Psoas muscle (tissue), 8 donors: ENCODE measurements around the gene RPP21. TPM values are rescaled to one million over a fixed set of nuclear protein-coding genes. Genes with fewer than 3 reads are reported as not detected.

Source experiments
- ATAC-seq, 4 donors: fragments of 200-7000 bp; cut with Tn5 transposase; one replicate each; pipeline ENCODE4 v1.9.1; 2020; ENCODE audit warnings: moderate library complexity in 3 of 4, mild to moderate bottlenecking in 2 of 4
- DNase-seq, 2 donors: peaks; one replicate each; pipeline ENCODE4 v3.0.0-alpha.2; 2020
- H3K27ac ChIP-seq: fragments of 200-600 bp; one replicate; pipeline ENCODE4 v1.8.0; 2022
- H3K27me3 ChIP-seq, 3 donors: fragments of 200-600 bp in 1 of 3; one replicate each; pipeline versions ENCODE4 v1.6.1 to v1.8.0; 2013 to 2022; ENCODE audit warnings: low read length in 2 of 3, mild to moderate bottlenecking in 2 of 3, moderate library complexity in 1 of 3; ENCODE audit not compliant: insufficient read depth in 3 of 3
- H3K36me3 ChIP-seq, 2 donors: fragments of 200-600 bp in 1 of 2; one replicate each; pipeline versions ENCODE4 v1.6.1 to v1.8.0; 2013 to 2022; ENCODE audit warnings: low read depth in 1 of 2, mild to moderate bottlenecking in 1 of 2, moderate library complexity in 1 of 2; ENCODE audit not compliant: insufficient read depth in 1 of 2
- H3K4me1 ChIP-seq: fragments of 200-600 bp; one replicate; pipeline ENCODE4 v1.8.0; 2022
- H3K4me3 ChIP-seq: fragments of 200-600 bp; one replicate; pipeline ENCODE4 v1.8.0; 2022; ENCODE audit warnings: mild to moderate bottlenecking
- H3K9me3 ChIP-seq: fragments of 200-600 bp; one replicate; pipeline ENCODE4 v1.8.0; 2022
- CTCF ChIP-seq: fragments of 200-600 bp; IDR thresholded peaks from one replicate; pipeline ENCODE4 v1.8.0; 2022; ENCODE audit warnings: antibody characterized with exemption
- WGBS, 3 donors: extraction: QIAGEN DNeasy Blood & Tissue Kit; methylation state at CpG; one replicate each; pipeline versions ENCODE4 v1.1.6 to v1.1.7; 2013; 5-methylcytosine and 5-hydroxymethylcytosine counted together
- intact Hi-C, 2 donors: fragments of 100-400 bp; cut with DNase I; formaldehyde crosslinking; loops; one replicate each; pipeline versions ENCODE4 v1.11.0 to v1.14.2; 2022
- polyA plus RNA-seq, 3 donors: library from polyadenylated mRNA; stranded (reverse); fragments of 200-250 nt; gene quantifications; one replicate each; pipeline ENCODE4 v1.2.3, GENCODE V29; 2013
- total RNA-seq, 4 donors: library from RNA; stranded (reverse); fragmentation: NEBNext Ultra II Directional in 2 of 4; extraction: Animal tissue kit (Norgen Biotek cat#: 25700) in 2 of 4; gene quantifications; one replicate each; pipeline versions ENCODE4 v1.2.1 to v1.2.4, GENCODE V29; 2021 to 2023
- donor health status: healthy with polysubstance abuse.
- donor health status: DM: no; HTN: no; CAD: no; lungs with moderate emphysema.
- donor health status: Bipolar disorder and iron deficiency.
- donor health status: healthy.
- donor health status: DM: yes; HTN: yes; CAD: no.
- donor health status: DM: no; HTN: no; CAD: no.
- donor health status: DM: no; HTN: no; CAD: no.
- donor health status: DM: yes; HTN: yes; CAD: no.

Gene RPP21
- total and polyA plus RNA-seq, 7 donors: 28.9 to 120 (median 44.2) TPM

DNA sequence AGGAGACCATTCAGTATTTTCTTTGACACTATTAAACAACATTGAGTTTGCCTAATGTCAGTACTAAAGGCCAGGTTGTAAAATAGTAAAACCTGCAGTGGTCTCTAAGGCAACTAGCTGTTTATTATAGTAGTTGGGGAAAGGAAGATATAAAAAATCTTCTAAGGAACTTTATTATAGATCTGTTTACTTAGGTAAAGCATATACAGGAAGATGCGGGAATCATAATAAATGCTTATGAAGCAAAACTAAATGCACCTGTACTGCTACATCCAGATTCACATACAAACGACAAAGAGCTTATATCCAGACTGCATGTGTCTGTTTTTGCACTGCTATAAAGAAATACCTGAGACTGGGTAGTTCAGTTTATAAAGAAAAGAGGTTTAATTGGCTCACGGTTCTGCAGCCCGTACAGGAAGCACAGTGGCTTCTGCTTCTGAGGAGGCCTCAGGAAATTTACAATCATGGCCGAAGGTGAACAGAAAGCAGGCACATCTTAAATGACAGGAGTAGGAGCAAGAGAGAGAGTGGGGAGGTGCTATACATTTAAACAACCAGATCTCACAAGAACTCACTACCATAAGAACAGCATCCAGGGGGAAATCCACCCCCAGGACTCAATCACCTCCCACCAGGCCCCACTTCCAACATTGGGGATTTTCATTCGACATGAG, 26.9 kb upstream of the RPP21 start:
- TF ChIP-seq CTCF: no peak
- no peak overlapping the region for H3K27ac ChIP-seq
- ATAC-seq: no peak
- H3K4me1 ChIP-seq: peaks cover 5% of the 10 kb centered on the region
- no peak for DNase-seq
- WGBS, 3 donors: 84 to 89% (median 87%) methylated on average over 6 of the region's 6 CpGs
- intact Hi-C loops: no loop called here
- H3K27me3 ChIP-seq: no peaks in the 10 kb centered on the region
- no peak overlapping the region for H3K4me3 ChIP-seq
- no peaks in the 10 kb centered on the region for H3K9me3 ChIP-seq
- peaks cover 4 to 9% of the 10 kb centered on the region in 2 donors for H3K36me3 ChIP-seq

DNA sequence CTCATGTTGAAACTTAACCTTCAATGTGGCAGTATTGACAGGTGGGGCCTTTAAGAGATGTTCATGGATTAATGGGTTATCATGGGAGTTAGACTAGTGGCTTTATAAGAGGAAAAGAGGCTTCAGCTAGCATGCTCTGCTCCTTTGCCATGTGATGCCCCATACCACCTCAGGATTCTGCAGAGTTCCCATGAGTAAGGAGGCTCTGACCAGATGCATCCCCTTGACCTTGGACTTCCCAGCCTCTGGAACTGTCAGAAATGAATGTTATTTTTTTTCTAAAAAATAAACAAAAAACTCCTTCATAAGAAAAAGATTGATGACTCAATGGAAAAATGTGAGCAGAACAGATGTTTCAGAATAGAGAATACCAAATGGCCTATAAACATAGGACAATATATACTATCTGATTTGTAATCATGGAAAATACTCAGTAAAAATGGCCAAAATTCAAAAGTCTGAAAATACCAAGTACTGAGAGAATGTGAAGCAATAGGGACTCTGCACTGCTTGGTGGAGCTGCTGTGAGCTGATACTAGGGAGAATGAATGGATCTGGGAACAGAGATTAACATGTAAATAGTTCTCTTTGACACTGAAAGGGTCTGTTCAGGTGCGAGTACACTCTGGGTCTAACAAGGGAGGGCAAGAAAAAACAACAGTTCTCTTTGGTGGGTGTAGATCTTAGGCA, 25.7 kb upstream of the RPP21 start:
- no peak overlapping the region for H3K4me3 ChIP-seq
- no peak for TF ChIP-seq CTCF
- no peaks in the 10 kb centered on the region for H3K9me3 ChIP-seq
- peaks cover 5% of the 10 kb centered on the region for H3K4me1 ChIP-seq
- DNase-seq: no peak
- H3K27ac ChIP-seq: no peak overlapping the region
- 87 to 96% (median 91%) methylated on average over 1 of the region's 1 CpG for WGBS, 3 donors
- H3K27me3 ChIP-seq: no peaks in the 10 kb centered on the region
- intact Hi-C loops: no loop called here
- no peak for ATAC-seq
- no peaks in the 10 kb centered on the region for H3K36me3 ChIP-seq

DNA sequence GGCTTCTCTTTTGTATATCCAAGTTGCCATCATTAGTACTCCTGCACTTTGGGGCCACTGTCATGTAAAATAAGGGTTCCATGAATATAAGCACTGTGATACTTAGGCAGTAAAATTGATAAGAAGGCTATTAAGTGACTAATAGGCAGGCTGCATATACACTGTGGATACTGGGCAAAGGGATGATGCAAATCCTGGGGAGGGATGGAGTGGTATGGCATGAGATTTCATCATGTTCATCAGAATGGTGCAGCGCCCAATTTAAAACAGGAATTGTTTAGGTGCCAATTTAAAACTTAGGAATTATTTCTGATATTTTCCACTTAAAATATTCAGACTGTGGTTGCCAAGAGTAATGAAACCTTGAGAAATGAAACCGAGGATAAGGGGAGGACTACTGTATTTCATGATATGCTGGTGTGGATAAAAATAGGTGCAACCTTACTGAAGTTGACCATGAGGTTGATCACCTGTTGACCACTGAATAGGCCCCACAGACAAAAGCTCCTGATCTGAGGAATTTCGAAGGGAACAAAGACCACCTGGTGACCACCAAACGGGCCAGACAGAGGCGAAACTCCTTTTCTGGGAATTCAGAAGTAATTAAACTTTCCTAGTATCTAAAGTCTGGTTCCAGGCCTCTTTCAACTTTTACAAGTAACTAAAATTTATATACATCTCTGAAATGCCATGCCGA, 23.1 kb upstream of the RPP21 start:
- no peaks in the 10 kb centered on the region for H3K9me3 ChIP-seq
- DNase-seq (no peak), ATAC-seq (no peak)
- no peaks in the 10 kb centered on the region for H3K36me3 ChIP-seq
- peaks cover 15% of the 10 kb centered on the region for H3K4me1 ChIP-seq
- H3K27me3 ChIP-seq: no peaks in the 10 kb centered on the region
- H3K27ac ChIP-seq: no peak overlapping the region
- H3K4me3 ChIP-seq: no peak overlapping the region
- TF ChIP-seq CTCF: no peak
- WGBS, 3 donors: 81 to 82% (median 81%) methylated on average over 6 of the region's 6 CpGs
- intact Hi-C loops: loop anchor here in 1 of 2 donors (10.0 kb wide), 1 partner anchor 107 kb away; the partner anchor contains the start of gene TRIM26

DNA sequence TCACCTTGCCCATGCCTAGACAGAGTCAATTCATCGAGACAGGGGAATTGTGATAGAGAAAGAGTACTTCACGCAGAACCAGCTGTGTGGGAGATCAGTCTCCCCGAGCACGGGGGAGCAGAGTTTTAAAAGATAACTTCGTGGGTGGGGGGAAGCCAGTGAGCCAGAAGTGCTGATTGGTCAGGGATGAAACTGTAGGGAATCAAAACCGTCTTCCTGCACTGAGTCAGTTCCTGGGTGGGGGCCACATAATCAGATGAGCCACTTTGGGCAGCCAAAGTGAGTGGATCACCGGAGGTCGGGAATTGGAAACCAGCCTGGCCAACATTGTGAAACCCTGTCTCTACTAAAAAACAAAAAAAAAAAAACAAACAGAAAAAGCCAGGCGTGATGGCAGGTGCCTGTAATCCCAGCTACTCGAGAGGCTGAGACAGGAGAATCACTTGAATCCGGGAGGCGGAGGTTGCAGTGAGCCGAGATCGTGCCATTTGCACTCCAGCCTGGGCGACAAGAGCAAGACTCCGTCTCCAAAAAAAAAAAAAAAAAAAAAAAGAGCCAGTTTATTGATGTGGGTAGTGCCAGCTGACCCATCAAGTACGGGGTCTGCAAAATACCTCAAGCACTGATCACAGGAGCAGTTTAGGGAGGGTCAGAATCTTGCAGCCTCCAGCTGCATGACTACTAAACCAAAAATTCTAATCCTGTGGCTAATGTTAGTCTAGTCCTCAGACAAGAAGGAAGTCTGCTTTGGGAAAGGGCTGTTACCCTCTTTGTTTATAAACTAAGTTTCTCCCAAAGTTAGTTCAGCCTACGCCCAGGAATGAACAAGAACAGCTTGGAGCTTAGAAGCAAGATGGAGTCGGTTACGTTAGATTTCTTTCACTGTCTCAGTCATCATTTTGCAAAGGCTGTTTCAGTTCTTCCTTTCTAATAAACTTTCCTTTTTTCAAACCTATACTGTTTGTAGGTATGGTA, 22.1 kb upstream of the RPP21 start:
- DNase-seq (peak; percentile 39 to 48), ATAC-seq (no peak)
- intact Hi-C loops: loop anchor here in 1 of 2 donors (10.0 kb wide), 1 partner anchor 108 kb away; the partner anchor contains the start of gene TRIM26
- no peak overlapping the region for H3K4me3 ChIP-seq
- peaks cover 22% of the 10 kb centered on the region for H3K4me1 ChIP-seq
- H3K27me3 ChIP-seq: no peaks in the 10 kb centered on the region
- no peak overlapping the region for H3K27ac ChIP-seq
- 74 to 82% (median 74%) methylated on average over 20 of the region's 20 CpGs for WGBS, 3 donors
- H3K36me3 ChIP-seq: no peaks in the 10 kb centered on the region
- no peaks in the 10 kb centered on the region for H3K9me3 ChIP-seq
- no peak for TF ChIP-seq CTCF
